GM19452 (cell line): ENCODE results near the gene IL25.

Experiments used
- ATAC-seq: cut with Tn5 transposase; IDR thresholded peaks from one replicate; pipeline ENCODE4 v1.9.1; 2021; ENCODE audit not compliant: unreplicated experiment

Gene IL25

GRCh38 chr14:23352506-23353432 lies 19.8 kb upstream of the IL25 start, which contains the start of gene SLC22A17:
TSS of gene SLC22A17 (minus strand) at chr14:23352887.
- ATAC-seq, result no peak

- ATAC-seq, result no peak
Observed at GRCh38 chr14:23353433-23353780, 19.2 kb upstream of the IL25 start.

GRCh38 chr14:23354990-23355389 lies 17.6 kb upstream of the IL25 start:
- ATAC-seq, result no peak

- ATAC-seq, result no peak
Observed at GRCh38 chr14:23355871-23356435, 16.7 kb upstream of the IL25 start.

GRCh38 chr14:23356662-23357061 lies 15.9 kb upstream of the IL25 start:
- no peak for ATAC-seq

- ATAC-seq, result no peak
Observed at GRCh38 chr14:23357261-23357660, 15.3 kb upstream of the IL25 start.

- no peak for ATAC-seq
Observed at GRCh38 chr14:23358042-23358441, 14.6 kb upstream of the IL25 start.

- no peak for ATAC-seq
Observed at GRCh38 chr14:23358553-23359166, 13.9 kb upstream of the IL25 start.

GRCh38 chr14:23359167-23359626 lies 13.4 kb upstream of the IL25 start:
- ATAC-seq, result no peak

- no peak for ATAC-seq
Observed at GRCh38 chr14:23359722-23360447, 12.7 kb upstream of the IL25 start.

GRCh38 chr14:23360496-23360895 lies 12.1 kb upstream of the IL25 start:
- no peak for ATAC-seq

GRCh38 chr14:23361320-23361719 lies 11.3 kb upstream of the IL25 start:
- no peak for ATAC-seq

GRCh38 chr14:23361763-23362162 lies 10.8 kb upstream of the IL25 start:
- ATAC-seq, result no peak

- no peak for ATAC-seq
Observed at GRCh38 chr14:23362200-23362599, 10.4 kb upstream of the IL25 start.

- ATAC-seq, result no peak
Observed at GRCh38 chr14:23364164-23365035, 8.2 kb upstream of the IL25 start.

GRCh38 chr14:23365036-23365731 lies 7.4 kb upstream of the IL25 start, which contains the start of gene EFS:
TSS of gene EFS (minus strand) at chr14:23365172. CDS start at chr14:23365025, 147 bp downstream.
- ATAC-seq, result no peak

- no peak for ATAC-seq
Observed at GRCh38 chr14:23365732-23366425, 6.7 kb upstream of the IL25 start.

GRCh38 chr14:23366426-23366921 lies 6.1 kb upstream of the IL25 start:
- ATAC-seq, result no peak

GRCh38 chr14:23370221-23370620 lies 2.4 kb upstream of the IL25 start:
- no peak for ATAC-seq
